Endothelial cell of umbilical vein (primary cell): ENCODE measurements around the gene TAF5L. TPM values are rescaled to one million over a fixed set of nuclear protein-coding genes. Genes with fewer than 3 reads are reported as not detected.

Experiments used
- BruUV-seq: library from RNA; stranded (reverse); fragments of 400-500 nt; replicated peaks from 2 replicates; lab custom pipeline; 2021; lab: Mats Ljungman, UMichigan
- CTCF ChIA-PET: fragments of 300-600, 350-600 bp; sonication (Branson Sonifier 250); formaldehyde crosslinking; loops from one replicate; lab custom pipeline; 2021; ENCODE audit warnings: antibody characterized with exemption, inconsistent platforms; lab: Charles Lee
- POLR2A ChIA-PET: fragments of 300-600, 350-600 bp; sonication (Branson Sonifier 250); formaldehyde crosslinking; loops from one replicate; lab custom pipeline; 2021; ENCODE audit warnings: antibody characterized with exemption, inconsistent platforms; lab: Charles Lee
- DNase-seq: peaks from one replicate; pipeline ENCODE4 v3.0.0-alpha.2; 2011; ENCODE audit warnings: low read depth, low spot score
- FAIRE-seq: peaks from 2 replicates; lab custom pipeline; 2011; peaks lifted over from hg19 to GRCh38; lab: Jason Lieb, UNC
- H2AFZ ChIP-seq: 2 replicates; pipeline ENCODE4 v1.6.0; 2012; ENCODE audit warnings: low read depth, low read length, control low read depth, inconsistent platforms
- H3K27ac ChIP-seq: 2 replicates; pipeline ENCODE4 v1.5.1; 2011; ENCODE audit warnings: low read depth, mild to moderate bottlenecking, control low read depth, low read length, moderate library complexity; ENCODE audit not compliant: insufficient read depth
- H3K27me3 ChIP-seq, 2 experiments: 2 replicates each; pipeline versions ENCODE4 v1.6.0 to v1.6.1; 2011; ENCODE audit warnings: low read length in 2 of 2, mixed read lengths in 1 of 2; ENCODE audit not compliant: control insufficient read depth in 2 of 2, insufficient read depth in 2 of 2
- H3K36me3 ChIP-seq, 2 experiments: 2 replicates in 1 of 2; 3 replicates in 1 of 2; pipeline ENCODE4 v1.5.1; 2011; ENCODE audit warnings: low read length in 2 of 2, mild to moderate bottlenecking in 1 of 2, moderate library complexity in 1 of 2; ENCODE audit not compliant: control insufficient read depth in 2 of 2, insufficient read depth in 2 of 2; ENCODE audit errors: extremely low read depth in 1 of 2
- H3K4me1 ChIP-seq: 3 replicates; pipeline ENCODE4 v1.5.1; 2011; ENCODE audit warnings: mild to moderate bottlenecking, low read length; ENCODE audit not compliant: control insufficient read depth, insufficient read depth; ENCODE audit errors: extremely low read depth
- H3K4me2 ChIP-seq: 2 replicates; pipeline ENCODE4 v1.6.1; 2011; ENCODE audit warnings: low read length, control low read depth, mixed read lengths; ENCODE audit not compliant: insufficient read depth
- H3K4me3 ChIP-seq, 3 experiments: fragments of 200-600 bp in 1 of 3; sonication (generic), shearing (Covaris generic) in 1 of 3; replicated peaks in 1 of 3; 2 replicates each; pipeline ENCODE4 v1.5.1; 2011 to 2016; ENCODE audit warnings: control low read depth in 3 of 3, low read length in 3 of 3, mild to moderate bottlenecking in 2 of 3, inconsistent platforms in 1 of 3, low read depth in 1 of 3, moderate library complexity in 1 of 3; ENCODE audit not compliant: insufficient read depth in 1 of 3
- H3K79me2 ChIP-seq: 2 replicates; pipeline ENCODE4 v1.6.0; 2012; ENCODE audit warnings: low read length, inconsistent platforms; ENCODE audit not compliant: control insufficient read depth, insufficient read depth
- H3K9ac ChIP-seq: replicated peaks from 2 replicates; pipeline ENCODE3; 2011; ENCODE audit warnings: low read length, control low read depth; ENCODE audit not compliant: insufficient read depth; ENCODE audit errors: extremely low read depth
- H3K9me1 ChIP-seq: replicated peaks from 3 replicates; pipeline ENCODE4 v1.6.0; 2011; ENCODE audit warnings: mild to moderate bottlenecking, low read length; ENCODE audit not compliant: control insufficient read depth, insufficient read depth; ENCODE audit errors: extremely low read depth
- H3K9me3 ChIP-seq: replicated peaks from 2 replicates; pipeline ENCODE4 v1.5.1; 2012; ENCODE audit warnings: low read length, inconsistent platforms; ENCODE audit not compliant: control insufficient read depth, insufficient read depth
- H4K20me1 ChIP-seq: replicated peaks from 2 replicates; pipeline ENCODE3; 2011; ENCODE audit warnings: mild to moderate bottlenecking, low read length; ENCODE audit not compliant: control insufficient read depth, insufficient read depth; ENCODE audit errors: extremely low read depth
- CTCF ChIP-seq, 2 donors: IDR thresholded peaks; 1 replicate in 1 of 2; 2 replicates in 1 of 2; pipeline ENCODE4 v1.5.1; 2011; ENCODE audit warnings: low read length in 2 of 2, mild to moderate bottlenecking in 2 of 2, moderate library complexity in 2 of 2, control low read depth in 1 of 2, inconsistent platforms in 1 of 2, low read depth in 1 of 2; ENCODE audit not compliant: insufficient read depth in 1 of 2; ENCODE audit errors: extremely low read depth in 1 of 2
- EZH2 ChIP-seq: IDR thresholded peaks from 2 replicates; pipeline ENCODE4 v1.6.1; 2012; ENCODE audit warnings: borderline replicate concordance, low read depth, mild to moderate bottlenecking, moderate library complexity, low read length, inconsistent platforms; ENCODE audit not compliant: severe bottlenecking
- FOS ChIP-seq: IDR thresholded peaks from 2 replicates; pipeline ENCODE4 v1.6.1; 2011; ENCODE audit warnings: mild to moderate bottlenecking, low read length, moderate library complexity, borderline replicate concordance; ENCODE audit not compliant: insufficient read depth
- GATA2 ChIP-seq: IDR thresholded peaks from 2 replicates; pipeline ENCODE4 v1.7.0; 2011; ENCODE audit warnings: low read depth, mild to moderate bottlenecking, moderate library complexity, mixed read lengths, low read length; ENCODE audit not compliant: insufficient read length, insufficient read depth
- JUN ChIP-seq: IDR thresholded peaks from 2 replicates; pipeline ENCODE4 v1.6.1; 2011; ENCODE audit warnings: borderline replicate concordance, low read depth; ENCODE audit not compliant: insufficient read length, insufficient read depth
- MAX ChIP-seq: IDR thresholded peaks from 2 replicates; pipeline ENCODE4 v1.6.1; 2011; ENCODE audit not compliant: insufficient read depth, insufficient read length
- MYC ChIP-seq: IDR thresholded peaks from one replicate; pipeline ENCODE4 v1.6.1; 2011; ENCODE audit warnings: mild to moderate bottlenecking, low read depth, low read length
- POLR2A ChIP-seq: IDR thresholded peaks from 2 replicates; pipeline ENCODE4 v1.6.1; 2012; ENCODE audit warnings: low read depth, mild to moderate bottlenecking, control low read depth, low read length
- POLR2AphosphoS5 ChIP-seq: IDR thresholded peaks from 2 replicates; pipeline ENCODE4 v1.6.1; 2012; ENCODE audit warnings: low read depth, mild to moderate bottlenecking, control low read depth, low read length, moderate library complexity; ENCODE audit not compliant: insufficient read depth
- dilution Hi-C: fragments of 300-500 bp; cut with MboI; formaldehyde crosslinking; loops from one replicate; pipeline ENCODE4 v1.15.0; 2019; ENCODE audit warnings: low sequenced_read_pairs; ENCODE audit not compliant: extremely low pct_ligation_motif_present
- intact Hi-C: fragments of 100-400 bp; cut with micrococcal nuclease; formaldehyde crosslinking; loops from one replicate; pipeline ENCODE4 v1.10.0; 2022
- polyA plus RNA-seq, 4 experiments: library from polyadenylated mRNA; depleted of rRNA in 3 of 4; stranded (reverse) in 3 of 4; unstranded in 1 of 4; fragments of >200 nt; gene quantifications; 2 replicates each; pipeline versions ENCODE4 v1.2.1 to v1.2.3, GENCODE V29; 2011 to 2012; ENCODE audit warnings: missing spikeins in 1 of 4
- total RNA-seq: library from RNA; stranded (reverse); gene quantifications from 2 replicates; pipeline ENCODE4 v1.2.3, GENCODE V29; 2021

The TAF5L gene
- total and polyA plus RNA-seq, 2 donors (not counting 3 experiments of a cell fraction or from before 2014, with no cell fraction given): 21.1 to 24.8 TPM

- no TSS peak for BruUV-seq
- Histone ChIP-seq H3K27ac (no peak overlapping the region), H3K36me3 (no peaks in the 10 kb centered on the region), H3K9me3 (no peaks in the 10 kb centered on the region), H3K4me1 (peaks cover 2% of the 10 kb centered on the region), H3K4me2 (no peak overlapping the region), H2AFZ (no peak overlapping the region), H3K9ac (no peak overlapping the region), H3K4me3 (no peak overlapping the region), H3K9me1 (no peaks in the 10 kb centered on the region), H3K79me2 (peaks cover 86% of the 10 kb centered on the region), H4K20me1 (no peaks in the 10 kb centered on the region), H3K27me3 (no peaks in the 10 kb centered on the region)
- intact Hi-C loops: no loop called here
- dilution Hi-C loops: no loop called here
- ChIA-PET POLR2A (no interaction called here), CTCF (no interaction called here)
- TF ChIP-seq FOS: no peak
- no peak for TF ChIP-seq POLR2AphosphoS5
- no peak for TF ChIP-seq POLR2A
- no peak for TF ChIP-seq MYC
- no peak for TF ChIP-seq GATA2
- no peak for TF ChIP-seq CTCF (IDR thresholded peaks at IDR 0.05; ENCODE audit: extremely low read depth in 1 of 2, insufficient read depth in 1 of 2, low read depth in 1 of 2, low read length in 2 of 2)
- no peak for TF ChIP-seq MAX
- no peak for TF ChIP-seq EZH2
- no peak for TF ChIP-seq JUN
- DNase-seq (no peak), FAIRE-seq (no peak)
These were observed 6.3 kb downstream of the TAF5L start for GRCh38 chr1:229619614-229620013.
